HS-5 (cell line): Measurements from ENCODE around the gene SORCS1.

Experiments used
- DNase-seq: peaks from one replicate; pipeline ENCODE4 v3.0.0-alpha.2; 2012; ENCODE audit warnings: low read depth

Gene SORCS1

DNA sequence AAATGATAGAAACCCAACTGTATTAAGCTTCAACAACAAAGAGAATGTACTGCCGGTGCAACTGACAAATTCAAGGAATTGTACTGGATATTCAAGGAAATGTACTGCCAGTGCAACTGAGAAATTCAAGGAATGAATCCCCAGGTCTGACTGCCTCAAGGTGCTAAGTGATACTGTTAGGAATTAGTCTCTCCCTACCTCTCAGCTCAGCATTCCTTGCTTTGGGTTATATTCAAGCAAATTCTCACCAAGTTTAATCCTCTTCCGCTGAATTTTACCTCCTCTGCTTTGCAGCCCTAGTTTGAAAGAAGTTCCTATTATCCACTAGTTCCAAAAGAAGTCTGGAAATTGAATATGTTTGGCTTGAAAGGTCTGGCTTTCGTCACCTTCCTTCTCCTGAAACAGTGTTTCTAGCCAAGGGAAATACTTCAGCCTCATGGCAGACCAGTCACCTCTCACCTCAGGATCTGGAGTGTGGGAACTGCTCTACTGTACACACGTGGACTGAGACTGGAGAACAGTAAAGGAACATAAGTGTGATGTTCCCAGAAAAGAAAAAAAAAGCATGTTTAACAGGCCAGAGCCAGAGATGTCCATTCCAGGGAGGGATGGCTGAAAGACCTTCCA is 60.4 kb downstream of the SORCS1 start:
- no peak for DNase-seq

- no peak for DNase-seq
Measured at GRCh38 chr10:107103174-107104025, 61.1 kb downstream of the SORCS1 start.

DNA sequence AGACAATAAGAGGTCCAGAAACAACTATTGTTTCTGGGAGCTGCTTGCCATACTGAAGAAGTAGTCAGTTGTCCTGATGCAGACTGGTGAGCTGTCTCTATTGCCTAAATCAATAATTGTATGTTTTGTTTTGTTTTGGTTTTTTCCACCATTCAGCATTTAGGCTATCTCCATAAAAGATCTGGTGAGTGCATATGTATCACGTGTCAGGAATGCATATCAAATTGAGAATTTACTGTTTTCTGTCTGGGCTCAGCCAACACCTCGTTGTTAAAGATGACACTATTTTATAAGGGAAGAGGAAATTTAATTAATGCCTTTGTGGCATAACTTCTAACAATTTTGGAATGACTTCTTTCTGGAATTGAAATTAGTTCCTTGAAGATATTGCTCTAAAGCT is 66.2 kb downstream of the SORCS1 start:
- no peak for DNase-seq

DNA sequence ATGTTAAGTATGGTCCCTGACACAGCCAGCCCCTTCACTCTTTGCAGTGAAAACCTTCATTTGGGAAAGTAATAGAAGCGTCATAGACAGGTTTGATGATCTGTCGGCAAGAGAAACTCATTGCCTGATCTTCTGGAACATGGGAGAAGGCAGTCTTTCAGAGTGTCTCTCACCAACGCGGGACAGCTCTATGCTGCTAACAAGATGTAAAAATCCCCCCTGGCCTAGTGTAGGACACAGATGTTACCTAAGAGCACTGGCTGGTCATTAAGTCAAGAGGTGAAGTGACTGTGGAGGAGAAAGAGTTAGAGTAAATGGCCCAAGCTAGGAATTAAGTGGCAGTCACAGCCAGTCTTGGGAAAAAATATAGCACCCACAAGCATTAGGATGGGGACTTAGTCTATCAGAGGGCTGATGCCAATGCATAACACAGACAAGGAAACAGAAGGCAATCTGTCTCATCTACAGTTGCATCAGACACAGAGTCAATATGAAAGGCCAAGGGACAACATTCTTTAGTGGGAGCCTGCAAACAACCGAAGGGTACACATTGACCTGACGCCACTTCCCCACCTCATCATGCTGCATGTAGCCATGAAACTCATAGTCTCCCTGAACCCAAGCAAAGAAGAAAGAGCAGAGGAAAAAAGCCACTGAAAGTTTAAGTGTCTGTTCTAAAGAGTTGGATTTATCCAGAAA is 69.5 kb downstream of the SORCS1 start:
- DNase-seq: no peak

DNA sequence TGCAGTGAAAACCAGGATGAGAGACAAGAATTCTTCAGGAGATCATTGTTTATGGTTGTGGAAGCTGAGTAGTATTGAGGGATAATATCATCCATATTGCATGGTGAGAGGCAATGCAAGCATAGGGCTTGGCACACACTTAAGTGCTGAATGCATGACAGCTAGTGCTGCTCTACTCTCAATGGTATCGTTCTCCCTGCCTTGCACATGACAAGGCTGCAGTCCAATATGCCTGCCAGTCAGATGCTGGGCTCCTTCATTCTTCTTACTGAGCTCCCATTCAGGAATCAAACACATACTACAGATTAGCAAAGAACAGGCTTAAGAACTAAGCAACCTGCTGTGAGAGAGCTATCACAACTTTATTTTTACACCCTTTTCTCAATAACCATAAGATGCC is 72.2 kb downstream of the SORCS1 start:
- DNase-seq: no peak

GRCh38 chr10:107091126-107091525 is 73.4 kb downstream of the SORCS1 start:
- peak; percentile 30 for DNase-seq

DNA sequence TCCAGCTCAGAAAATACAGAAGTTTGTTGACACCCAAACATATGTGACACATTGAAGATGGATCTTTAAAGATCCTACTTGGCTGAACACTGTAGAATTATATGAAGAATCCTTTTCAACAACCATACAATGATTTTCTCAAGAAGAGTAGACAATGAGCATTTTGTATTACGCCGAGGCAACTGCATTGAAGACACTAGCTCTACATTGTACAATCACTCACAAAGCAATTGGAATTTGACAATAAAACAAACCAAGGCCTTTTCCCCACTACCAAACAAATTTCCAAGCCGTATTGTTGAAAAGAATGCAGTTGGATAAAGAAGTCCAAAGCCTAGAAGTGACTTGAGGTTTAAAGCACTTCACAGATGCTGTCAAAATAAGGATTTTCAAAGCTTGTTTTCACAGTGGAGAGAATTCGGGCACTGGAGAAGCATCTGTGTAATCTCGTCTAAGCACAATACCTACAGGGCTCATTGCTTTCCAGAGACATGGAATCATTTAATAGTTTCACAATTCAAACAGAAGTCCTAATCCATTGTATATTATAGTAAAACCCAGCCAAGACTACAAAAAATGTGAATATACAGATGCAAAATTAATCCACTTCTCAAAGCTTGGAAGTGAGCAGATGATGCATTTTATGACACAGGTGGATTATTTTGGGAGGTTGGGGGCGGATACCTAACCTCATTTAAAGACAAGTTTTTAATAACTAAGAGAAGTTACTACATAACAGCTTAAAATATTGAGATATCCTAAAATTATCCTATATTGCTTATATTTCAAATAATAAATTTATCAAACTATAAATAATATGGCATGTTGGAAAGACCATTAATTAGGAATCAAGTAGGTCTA is 78.6 kb downstream of the SORCS1 start:
- DNase-seq: no peak

GRCh38 chr10:107083388-107084009 is 81.0 kb downstream of the SORCS1 start:
- no peak for DNase-seq

- no peak for DNase-seq
Measured at GRCh38 chr10:107081644-107082043, 82.9 kb downstream of the SORCS1 start.

DNA sequence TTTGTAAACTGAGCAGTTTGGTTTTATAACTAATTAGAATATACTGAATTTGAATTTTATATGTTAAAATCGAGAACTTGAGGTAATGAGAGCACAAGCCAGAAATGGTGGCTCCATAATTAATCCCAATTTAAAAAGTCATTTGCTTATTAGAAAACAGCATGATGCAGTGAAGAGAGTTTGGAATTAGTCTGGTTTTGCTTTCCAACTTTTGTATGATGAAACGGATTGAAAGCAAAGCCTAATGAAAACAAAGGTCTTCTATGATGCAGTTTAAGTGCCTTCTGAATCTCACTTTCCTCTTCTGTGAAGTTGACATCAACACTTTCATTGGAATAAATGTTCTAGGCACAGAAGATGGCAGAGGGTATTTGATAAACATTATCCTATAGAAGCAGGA is 89.4 kb downstream of the SORCS1 start:
- DNase-seq: no peak

GRCh38 chr10:107072786-107073185 is 91.7 kb downstream of the SORCS1 start:
- no peak for DNase-seq

DNA sequence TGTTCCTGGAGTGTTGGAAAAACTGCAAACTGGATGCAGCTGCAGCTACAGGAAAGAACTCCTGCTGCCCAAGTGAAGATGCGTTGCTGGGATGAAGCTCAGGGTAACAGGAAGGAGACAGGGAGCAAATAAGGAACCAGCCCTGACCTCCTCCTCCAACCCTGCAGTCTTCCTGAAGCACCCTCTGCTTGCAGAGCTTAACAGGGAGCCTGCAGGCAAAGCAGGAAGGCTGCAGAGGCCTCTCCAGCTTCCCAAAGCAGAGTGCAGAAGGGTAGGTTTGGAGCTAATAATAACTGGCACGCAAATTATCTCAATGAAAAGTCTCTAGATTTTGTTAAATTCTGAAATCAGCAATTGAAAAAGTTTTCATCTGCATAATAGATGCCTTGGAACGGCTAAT is 92.5 kb downstream of the SORCS1 start:
- DNase-seq: no peak

GRCh38 chr10:107071301-107071700 is 93.2 kb downstream of the SORCS1 start:
- no peak for DNase-seq

- no peak for DNase-seq
Measured at GRCh38 chr10:107067843-107068242, 96.7 kb downstream of the SORCS1 start.

GRCh38 chr10:107064075-107064474 is 100.4 kb downstream of the SORCS1 start:
- DNase-seq: no peak

- DNase-seq: no peak
Measured at GRCh38 chr10:107059872-107060271, 104.6 kb downstream of the SORCS1 start.

GRCh38 chr10:107059068-107059804 is 105.3 kb downstream of the SORCS1 start:
- DNase-seq: no peak

GRCh38 chr10:107058331-107058730 is 106.2 kb downstream of the SORCS1 start:
- no peak for DNase-seq

DNA sequence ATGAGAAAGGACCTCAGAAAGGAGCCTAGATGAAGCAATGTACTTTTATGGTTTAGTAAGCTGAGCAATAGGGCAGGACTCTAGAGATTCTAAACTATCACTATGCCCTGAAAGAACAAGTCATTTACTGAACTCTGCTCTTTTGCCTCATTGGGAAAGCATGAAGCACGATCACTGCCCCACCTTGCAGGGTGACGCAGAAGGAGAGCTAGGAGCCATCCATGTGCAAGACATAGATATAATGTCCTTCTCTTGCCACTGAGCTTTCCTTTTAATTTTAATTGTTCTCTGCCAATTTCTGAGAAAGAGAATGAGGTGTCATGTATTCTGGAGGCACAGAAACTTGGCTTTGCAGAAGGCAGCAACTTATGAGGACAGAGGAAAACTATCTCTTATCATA is 108.3 kb downstream of the SORCS1 start:
- no peak for DNase-seq

GRCh38 chr10:107054469-107055156 is 109.9 kb downstream of the SORCS1 start:
- no peak for DNase-seq
